ENCODE results near the gene TGM1.

- TF ChIP-seq EZH2 (IDR thresholded peaks at IDR 0.05; ENCODE audit: low read depth, unreplicated experiment), result no peak
- no peak for TF ChIP-seq REST (IDR thresholded peaks at IDR 0.05; ENCODE audit: unreplicated experiment)
- TF ChIP-seq CTCF (conservative IDR thresholded peaks at IDR 0.05; ENCODE audit: low read depth in 2 of 2), result no peak
- no peak for TF ChIP-seq POLR2AphosphoS5 (IDR thresholded peaks at IDR 0.05; ENCODE audit: low read depth)
- no peak for TF ChIP-seq ETS1 (IDR thresholded peaks at IDR 0.05)
- no peak for TF ChIP-seq ZNF114 (CRISPR knock-in tag; IDR thresholded peaks at IDR 0.05)
- no peak for TF ChIP-seq EZH2phosphoT487 (IDR thresholded peaks at IDR 0.05; ENCODE audit: unreplicated experiment)
- TF ChIP-seq CREB1 (CRISPR knock-in tag; IDR thresholded peaks at IDR 0.05; ENCODE audit: low read depth), result no peak
- no peak for TF ChIP-seq JUNB (IDR thresholded peaks at IDR 0.05; ENCODE audit: unreplicated experiment)
- TF ChIP-seq ZNF331 (CRISPR knock-in tag; IDR thresholded peaks at IDR 0.05; ENCODE audit: low read depth), result no peak
Observed at GRCh38 chr14:24264298-24264697, 1.3 kb upstream of the TGM1 start.
